SK-N-SH (cell line): ENCODE results near the gene PAN2. TPM values are rescaled to one million over a fixed set of nuclear protein-coding genes. Genes with fewer than 3 reads are reported as not detected.

ENCODE experiments used
- CTCF ChIA-PET: fragments of 300-600, 350-600 bp; formaldehyde crosslinking; extraction: SDS; loops from one replicate; lab custom pipeline; 2021; lab: Yijun Ruan, JAX
- POLR2A ChIA-PET: fragments of 350-600 bp; sonication (Branson Sonifier 250); formaldehyde crosslinking; extraction: SDS; loops from one replicate; lab custom pipeline; 2020; ENCODE audit warnings: antibody characterized with exemption, inconsistent platforms; lab: Yijun Ruan, JAX
- DNase-seq: peaks from one replicate; pipeline ENCODE4 v3.0.0; 2012
- H2AFZ ChIP-seq: fragments of 200-600 bp; sonication (generic); 2 replicates; pipeline ENCODE4 v1.8.1; 2016; ENCODE audit warnings: antibody characterized with exemption, mild to moderate bottlenecking, low read depth
- H3F3A ChIP-seq: fragments of 200-600 bp; sonication (generic); replicated peaks from 2 replicates; pipeline ENCODE3; 2016; ENCODE audit warnings: antibody characterized with exemption, mild to moderate bottlenecking; ENCODE audit not compliant: insufficient read depth
- H3K27ac ChIP-seq, 2 experiments: fragments of 200-500 bp in 1 of 2; fragments of 200-600 bp in 1 of 2; sonication (Bioruptor generic) in 1 of 2; sonication (generic), shearing (Covaris generic) in 1 of 2; 2 replicates each; pipeline versions ENCODE4 v1.5.1 to v1.6.1; 2014 to 2016; ENCODE audit warnings: low read depth in 2 of 2, inconsistent platforms in 1 of 2, low read length in 1 of 2, mild to moderate bottlenecking in 1 of 2, mixed read lengths in 1 of 2
- H3K27me3 ChIP-seq: fragments of 200-600 bp; sonication (generic), shearing (Covaris generic); 2 replicates; pipeline ENCODE4 v1.6.1; 2016; ENCODE audit warnings: mixed run types; ENCODE audit not compliant: insufficient read depth
- H3K36me3 ChIP-seq, 2 experiments: fragments of 200-500 bp in 1 of 2; fragments of 200-600 bp in 1 of 2; sonication (Bioruptor generic) in 1 of 2; sonication (generic) in 1 of 2; replicated peaks in 1 of 2; 2 replicates each; pipeline versions ENCODE3 to v1.5.1; 2014 to 2016; ENCODE audit warnings: low read length in 1 of 2, mild to moderate bottlenecking in 1 of 2; ENCODE audit not compliant: insufficient read depth in 2 of 2, control insufficient read depth in 1 of 2
- H3K4me1 ChIP-seq, 2 experiments: fragments of 200-500 bp in 1 of 2; fragments of 200-600 bp in 1 of 2; sonication (Bioruptor generic) in 1 of 2; sonication (generic), shearing (Covaris generic) in 1 of 2; 2 replicates each; pipeline versions ENCODE4 v1.5.1 to v1.6.1; 2014 to 2016; ENCODE audit warnings: low read depth in 1 of 2, low read length in 1 of 2, mixed run types in 1 of 2; ENCODE audit not compliant: insufficient read depth in 2 of 2, control insufficient read depth in 1 of 2
- H3K4me2 ChIP-seq: fragments of 200-600 bp; sonication (generic), shearing (Covaris generic); 2 replicates; pipeline ENCODE4 v1.6.1; 2017; ENCODE audit warnings: mixed run types
- H3K4me3 ChIP-seq, 2 experiments: fragments of 200-500 bp in 1 of 2; fragments of 200-600 bp in 1 of 2; sonication (Bioruptor generic) in 1 of 2; sonication (generic), shearing (Covaris generic) in 1 of 2; 2 replicates each; pipeline versions ENCODE4 v1.5.1 to v1.8.1; 2014 to 2016; ENCODE audit warnings: low read depth in 2 of 2, inconsistent platforms in 1 of 2, low read length in 1 of 2, mild to moderate bottlenecking in 1 of 2, mixed read lengths in 1 of 2, moderate library complexity in 1 of 2
- H3K79me2 ChIP-seq: fragments of 200-600 bp; sonication (generic); 2 replicates; pipeline ENCODE4 v1.8.1; 2017; ENCODE audit warnings: mild to moderate bottlenecking; ENCODE audit not compliant: insufficient read depth
- H3K9ac ChIP-seq: fragments of 200-600 bp; sonication (generic); 2 replicates; pipeline ENCODE4 v1.6.1; 2017; ENCODE audit warnings: mixed run types
- H3K9me2 ChIP-seq: fragments of 200-600 bp; sonication (generic); 2 replicates; pipeline ENCODE4 v1.6.1; 2017; ENCODE audit warnings: mixed run types
- H3K9me3 ChIP-seq: fragments of 200-600 bp; sonication (generic); 2 replicates; pipeline ENCODE4 v1.6.1; 2017; ENCODE audit warnings: mixed run types, mild to moderate bottlenecking, moderate library complexity
- H4K20me1 ChIP-seq: fragments of 200-600 bp; sonication (generic); 2 replicates; pipeline ENCODE4 v1.6.1; 2017; ENCODE audit warnings: mild to moderate bottlenecking, mixed run types; ENCODE audit not compliant: insufficient read depth
- EZH2phosphoT487 ChIP-seq: fragments of 200-600 bp; sonication (generic); IDR thresholded peaks from 2 replicates; pipeline ENCODE4 v1.6.1; 2017; ENCODE audit warnings: low read depth, mixed run types, mild to moderate bottlenecking, antibody characterized with exemption, moderate library complexity, borderline replicate concordance
- FOXM1 ChIP-seq: IDR thresholded peaks from 2 replicates; pipeline ENCODE4 v1.4.0; 2012; ENCODE audit warnings: low read depth, mild to moderate bottlenecking
- GATA2 ChIP-seq: sonication (generic); formaldehyde crosslinking; IDR thresholded peaks from 2 replicates; pipeline ENCODE4 v1.5.0; 2020; ENCODE audit warnings: mild to moderate bottlenecking, missing genetic modification reagents
- JUND ChIP-seq: IDR thresholded peaks from 2 replicates; pipeline ENCODE4 v1.4.0; 2012
- MEF2A ChIP-seq: IDR thresholded peaks from 2 replicates; pipeline ENCODE4 v1.4.0; 2012; ENCODE audit warnings: low read depth, borderline replicate concordance
- MXI1 ChIP-seq: IDR thresholded peaks from 2 replicates; pipeline ENCODE4 v1.6.1; 2012; ENCODE audit warnings: mild to moderate bottlenecking, low read depth, low read length, improper control_type of control experiment
- NFIC ChIP-seq: IDR thresholded peaks from 2 replicates; pipeline ENCODE4 v1.4.0; 2012; ENCODE audit warnings: borderline replicate concordance
- RCOR1 ChIP-seq: fragments of 150-350 bp; IDR thresholded peaks from 2 replicates; pipeline ENCODE4 v1.6.1; 2017; ENCODE audit warnings: antibody characterized with exemption, low read length
- RXRA ChIP-seq: IDR thresholded peaks from 2 replicates; pipeline ENCODE4 v1.4.0; 2012; ENCODE audit warnings: low read depth, mild to moderate bottlenecking, borderline replicate concordance
- SIN3A ChIP-seq: IDR thresholded peaks from 2 replicates; pipeline ENCODE4 v1.6.1; 2012; ENCODE audit warnings: low read depth, mild to moderate bottlenecking, low read length, moderate library complexity, borderline replicate concordance
- SMC3 ChIP-seq: IDR thresholded peaks from 2 replicates; pipeline ENCODE4 v1.6.1; 2012; ENCODE audit warnings: low read depth, low read length, improper control_type of control experiment
- TCF12 ChIP-seq: IDR thresholded peaks from 2 replicates; pipeline ENCODE4 v1.4.0; 2012
- TEAD4 ChIP-seq: IDR thresholded peaks from 2 replicates; pipeline ENCODE4 v1.4.0; 2012; ENCODE audit warnings: mild to moderate bottlenecking, borderline replicate concordance; ENCODE audit not compliant: insufficient read depth
- USF2 ChIP-seq: fragments of 150-350 bp; IDR thresholded peaks from 2 replicates; pipeline ENCODE4 v1.6.1; 2017; ENCODE audit warnings: antibody characterized with exemption, low read length, low read depth, borderline replicate concordance
- YY1 ChIP-seq: IDR thresholded peaks from 2 replicates; pipeline ENCODE4 v1.4.0; 2012; ENCODE audit warnings: low read depth, mild to moderate bottlenecking
- WGBS: methylation state at CpG from one replicate; pipeline ENCODE4 v1.1.6; 2017; ENCODE audit warnings: low lambda C conversion rate; 5-methylcytosine and 5-hydroxymethylcytosine counted together
- polyA plus RNA-seq, 3 experiments: library from polyadenylated mRNA; depleted of rRNA; stranded (reverse); fragments of >200 nt; gene quantifications; 2 replicates each; pipeline ENCODE4 v1.2.3, GENCODE V29; 2012
- TF ChIP-seq, protein P1 (sequence below): IDR thresholded peaks from 2 replicates; pipeline ENCODE4; 2012
- TF ChIP-seq, protein P2 (sequence below): IDR thresholded peaks from 2 replicates; pipeline ENCODE4 v1.4.0; 2012; ENCODE audit warnings: low read depth, borderline replicate concordance
- TF ChIP-seq, protein P3 (sequence below): IDR thresholded peaks from 2 replicates; pipeline ENCODE4 v1.4.0; 2012; ENCODE audit warnings: low read depth, borderline replicate concordance
- TF ChIP-seq, protein P4 (sequence below): fragments of 150-350 bp; IDR thresholded peaks from 2 replicates; pipeline ENCODE4 v1.6.1; 2016; ENCODE audit warnings: mild to moderate bottlenecking, low read depth, low read length

The PAN2 gene
- polyA plus RNA-seq, 1 of the 3 experiments (the other 2 are of a cell fraction): 37.1 TPM

- TF ChIP-seq TEAD4 (no peak), GATA2 (CRISPR knock-in tag) (no peak), SIN3A (peak; percentile 86; the same call in 1 of the 2 replicates), TCF12 (no peak), NFIC (no peak), RCOR1 (peak; percentile 48), SMC3 (no peak), MEF2A (no peak), EZH2phosphoT487 (no peak), RXRA (no peak)
- TF ChIP-seq, protein P1, sequence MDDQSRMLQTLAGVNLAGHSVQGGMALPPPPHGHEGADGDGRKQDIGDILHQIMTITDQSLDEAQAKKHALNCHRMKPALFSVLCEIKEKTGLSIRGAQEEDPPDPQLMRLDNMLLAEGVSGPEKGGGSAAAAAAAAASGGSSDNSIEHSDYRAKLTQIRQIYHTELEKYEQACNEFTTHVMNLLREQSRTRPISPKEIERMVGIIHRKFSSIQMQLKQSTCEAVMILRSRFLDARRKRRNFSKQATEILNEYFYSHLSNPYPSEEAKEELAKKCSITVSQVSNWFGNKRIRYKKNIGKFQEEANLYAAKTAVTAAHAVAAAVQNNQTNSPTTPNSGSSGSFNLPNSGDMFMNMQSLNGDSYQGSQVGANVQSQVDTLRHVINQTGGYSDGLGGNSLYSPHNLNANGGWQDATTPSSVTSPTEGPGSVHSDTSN: peak; percentile 95
- TF ChIP-seq, protein P2, sequence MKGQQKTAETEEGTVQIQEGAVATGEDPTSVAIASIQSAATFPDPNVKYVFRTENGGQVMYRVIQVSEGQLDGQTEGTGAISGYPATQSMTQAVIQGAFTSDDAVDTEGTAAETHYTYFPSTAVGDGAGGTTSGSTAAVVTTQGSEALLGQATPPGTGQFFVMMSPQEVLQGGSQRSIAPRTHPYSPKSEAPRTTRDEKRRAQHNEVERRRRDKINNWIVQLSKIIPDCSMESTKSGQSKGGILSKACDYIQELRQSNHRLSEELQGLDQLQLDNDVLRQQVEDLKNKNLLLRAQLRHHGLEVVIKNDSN: peak; percentile 51; the same call in 1 of the 2 replicates
Measured at GRCh38 chr12:56359851-56360767, 26.3 kb upstream of the PAN2 start, which contains the start of gene STAT2 (continued).

DNA sequence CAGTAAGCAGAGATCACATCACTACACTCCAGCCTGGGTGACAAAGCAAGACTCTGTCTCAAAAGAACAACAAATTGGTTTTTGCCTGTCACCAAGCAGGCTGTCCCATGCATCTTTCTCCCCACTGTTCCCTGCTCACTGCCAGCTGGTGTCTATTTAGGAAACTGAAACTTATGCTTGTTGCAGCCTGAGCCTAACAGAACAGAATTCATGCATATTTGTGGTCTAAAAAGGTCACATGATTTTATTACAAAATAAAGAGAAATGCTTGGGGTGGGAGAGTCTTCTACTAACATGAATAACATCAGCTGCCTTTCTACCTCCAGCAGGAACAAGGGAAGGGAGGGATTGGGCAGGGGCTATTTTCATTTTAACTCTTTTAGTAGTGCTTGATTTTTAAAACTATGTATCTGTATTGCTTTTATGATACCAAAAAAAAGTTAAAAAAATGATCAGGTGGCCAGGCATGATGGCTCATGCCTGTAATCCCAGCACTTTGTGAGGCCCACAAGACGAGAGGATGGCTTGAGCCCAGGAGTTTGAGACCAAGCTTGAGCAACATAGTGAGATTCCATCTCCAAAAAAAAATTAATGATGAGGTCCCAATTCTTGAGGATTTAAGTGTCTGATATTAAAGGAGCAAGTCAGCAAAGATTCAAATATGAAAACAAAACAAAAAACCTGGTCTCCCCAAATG, 25.2 kb upstream of the PAN2 start:
- Histone ChIP-seq H3K9me3 (no peaks in the 10 kb centered on the region), H3K27ac (peak overlapping the region; percentile 76 to 77), H3K27me3 (no peaks in the 10 kb centered on the region), H3K9me2 (no peaks in the 10 kb centered on the region), H3K79me2 (peaks cover 29% of the 10 kb centered on the region), H3K4me3 (peak overlapping the region; percentile 81 to 82), H3K4me1 (peaks cover 0 to 9% of the 10 kb centered on the region in 2 experiments; a peak in 1 of 4 replicates), H3K4me2 (peak overlapping the region; percentile 84), H2AFZ (peak overlapping the region; percentile 33; the same call in 1 of the 2 replicates), H3K36me3 (peaks cover 26 to 27% of the 10 kb centered on the region in 2 experiments), H3K9ac (peak overlapping the region; percentile 80), H4K20me1 (no peaks in the 10 kb centered on the region; the same call in 1 of the 2 replicates), H3F3A (peaks cover 6% of the 10 kb centered on the region)
- ChIA-PET POLR2A (interaction anchor here (1.4 to 2.9 kb wide), 6 partner anchors 26 to 255 kb away, joined by 4 to 26 read pairs (median 6); partner anchors contain the start of genes COQ10A, PA2G4, PAN2 and TIMELESS), CTCF (interaction anchor here (1.0 to 1.9 kb wide), 7 partner anchors 8 to 170 kb away, joined by 3 to 7 read pairs (median 5); partner anchors contain the start of genes ANKRD52, CNPY2, RNF41 and SMARCC2)
- WGBS: 23% methylated on average over 1 of the region's 1 CpG
- no peak for DNase-seq
- TF ChIP-seq RXRA (no peak), TEAD4 (no peak), TCF12 (peak; percentile 36; the same call in 1 of the 2 replicates), USF2 (no peak), MXI1 (no peak), YY1 (no peak), SIN3A (no peak), FOXM1 (no peak), MEF2A (no peak), JUND (no peak), RCOR1 (no peak)
- TF ChIP-seq, protein P3, sequence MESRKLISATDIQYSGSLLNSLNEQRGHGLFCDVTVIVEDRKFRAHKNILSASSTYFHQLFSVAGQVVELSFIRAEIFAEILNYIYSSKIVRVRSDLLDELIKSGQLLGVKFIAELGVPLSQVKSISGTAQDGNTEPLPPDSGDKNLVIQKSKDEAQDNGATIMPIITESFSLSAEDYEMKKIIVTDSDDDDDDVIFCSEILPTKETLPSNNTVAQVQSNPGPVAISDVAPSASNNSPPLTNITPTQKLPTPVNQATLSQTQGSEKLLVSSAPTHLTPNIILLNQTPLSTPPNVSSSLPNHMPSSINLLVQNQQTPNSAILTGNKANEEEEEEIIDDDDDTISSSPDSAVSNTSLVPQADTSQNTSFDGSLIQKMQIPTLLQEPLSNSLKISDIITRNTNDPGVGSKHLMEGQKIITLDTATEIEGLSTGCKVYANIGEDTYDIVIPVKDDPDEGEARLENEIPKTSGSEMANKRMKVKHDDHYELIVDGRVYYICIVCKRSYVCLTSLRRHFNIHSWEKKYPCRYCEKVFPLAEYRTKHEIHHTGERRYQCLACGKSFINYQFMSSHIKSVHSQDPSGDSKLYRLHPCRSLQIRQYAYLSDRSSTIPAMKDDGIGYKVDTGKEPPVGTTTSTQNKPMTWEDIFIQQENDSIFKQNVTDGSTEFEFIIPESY: no peak
- TF ChIP-seq, protein P1: no peak
- TF ChIP-seq, protein P4, sequence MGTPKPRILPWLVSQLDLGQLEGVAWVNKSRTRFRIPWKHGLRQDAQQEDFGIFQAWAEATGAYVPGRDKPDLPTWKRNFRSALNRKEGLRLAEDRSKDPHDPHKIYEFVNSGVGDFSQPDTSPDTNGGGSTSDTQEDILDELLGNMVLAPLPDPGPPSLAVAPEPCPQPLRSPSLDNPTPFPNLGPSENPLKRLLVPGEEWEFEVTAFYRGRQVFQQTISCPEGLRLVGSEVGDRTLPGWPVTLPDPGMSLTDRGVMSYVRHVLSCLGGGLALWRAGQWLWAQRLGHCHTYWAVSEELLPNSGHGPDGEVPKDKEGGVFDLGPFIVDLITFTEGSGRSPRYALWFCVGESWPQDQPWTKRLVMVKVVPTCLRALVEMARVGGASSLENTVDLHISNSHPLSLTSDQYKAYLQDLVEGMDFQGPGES: no peak
